HFFc6 (cell line): ENCODE results near the gene PLB1. TPM values are rescaled to one million over a fixed set of nuclear protein-coding genes. Genes with fewer than 3 reads are reported as not detected.

ENCODE experiments used
- DNase-seq: peaks from one replicate; pipeline ENCODE4 v3.0.0-alpha.2; 2018
- H3K27ac Mint-ChIP-seq: 2 replicates; pipeline ENCODE4 v1.8.0; 2020; ENCODE audit warnings: mild to moderate bottlenecking, mixed read lengths
- H3K27me3 Mint-ChIP-seq: 2 replicates; pipeline ENCODE4 v1.8.0; 2021; ENCODE audit warnings: mild to moderate bottlenecking, moderate library complexity, mixed read lengths; ENCODE audit not compliant: insufficient read depth
- H3K36me3 Mint-ChIP-seq: 2 replicates; pipeline ENCODE4 v1.8.0; 2021; ENCODE audit warnings: low read depth, mixed read lengths
- H3K4me1 Mint-ChIP-seq: 2 replicates; pipeline ENCODE4 v1.8.0; 2020; ENCODE audit warnings: low read depth, mixed read lengths
- H3K4me3 Mint-ChIP-seq: 2 replicates; pipeline ENCODE4 v1.8.0; 2020; ENCODE audit warnings: mild to moderate bottlenecking, moderate library complexity, mixed read lengths
- H3K9me3 Mint-ChIP-seq: 2 replicates; pipeline ENCODE4 v1.8.0; 2020; ENCODE audit warnings: mild to moderate bottlenecking, mixed read lengths
- total RNA-seq, 6 experiments: library from RNA; stranded (reverse); fragmentation: NEBNext Ultra II Directional; extraction: Animal tissue kit (Norgen Biotek cat#: 25700); gene quantifications; 2 replicates in 1 of 6; 3 replicates in 5 of 6; pipeline ENCODE4 v1.2.3, GENCODE V29; 2021
- TF ChIP-seq, protein P1 (sequence below): fragments of 200-600 bp; sonication (generic); IDR thresholded peaks from 2 replicates; pipeline ENCODE4 v1.5.0; 2021; ENCODE audit warnings: antibody characterized with exemption, mild to moderate bottlenecking

Gene PLB1
- total RNA-seq, 6 experiments from 2014 or later: 0.36 to 0.95 (median 0.62) TPM

DNA sequence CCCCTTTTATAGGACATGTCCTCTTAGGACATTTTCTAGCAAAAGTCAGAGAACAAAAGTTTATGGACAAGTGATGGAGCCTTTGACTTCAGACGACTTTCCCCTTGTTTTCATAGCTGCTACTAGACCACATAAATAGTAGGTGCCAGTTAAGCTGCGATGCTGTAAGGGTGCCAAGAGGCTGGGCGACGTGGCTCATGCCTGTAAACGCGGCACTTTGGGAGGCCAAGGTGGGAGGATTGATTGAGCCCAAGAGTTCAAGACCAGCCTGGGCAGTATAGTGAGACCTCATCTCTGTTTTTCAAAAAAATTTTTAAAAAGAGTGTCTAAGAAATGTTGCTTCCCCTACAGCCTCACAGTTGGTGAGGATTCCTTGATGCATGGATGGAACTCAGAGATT, 2.2 kb upstream of the PLB1 start:
- no peak overlapping the region for H3K27ac Mint-ChIP-seq
- DNase-seq: no peak
- H3K4me1 Mint-ChIP-seq: no peaks in the 10 kb centered on the region
- no peaks in the 10 kb centered on the region for H3K9me3 Mint-ChIP-seq
- TF ChIP-seq, protein P1, sequence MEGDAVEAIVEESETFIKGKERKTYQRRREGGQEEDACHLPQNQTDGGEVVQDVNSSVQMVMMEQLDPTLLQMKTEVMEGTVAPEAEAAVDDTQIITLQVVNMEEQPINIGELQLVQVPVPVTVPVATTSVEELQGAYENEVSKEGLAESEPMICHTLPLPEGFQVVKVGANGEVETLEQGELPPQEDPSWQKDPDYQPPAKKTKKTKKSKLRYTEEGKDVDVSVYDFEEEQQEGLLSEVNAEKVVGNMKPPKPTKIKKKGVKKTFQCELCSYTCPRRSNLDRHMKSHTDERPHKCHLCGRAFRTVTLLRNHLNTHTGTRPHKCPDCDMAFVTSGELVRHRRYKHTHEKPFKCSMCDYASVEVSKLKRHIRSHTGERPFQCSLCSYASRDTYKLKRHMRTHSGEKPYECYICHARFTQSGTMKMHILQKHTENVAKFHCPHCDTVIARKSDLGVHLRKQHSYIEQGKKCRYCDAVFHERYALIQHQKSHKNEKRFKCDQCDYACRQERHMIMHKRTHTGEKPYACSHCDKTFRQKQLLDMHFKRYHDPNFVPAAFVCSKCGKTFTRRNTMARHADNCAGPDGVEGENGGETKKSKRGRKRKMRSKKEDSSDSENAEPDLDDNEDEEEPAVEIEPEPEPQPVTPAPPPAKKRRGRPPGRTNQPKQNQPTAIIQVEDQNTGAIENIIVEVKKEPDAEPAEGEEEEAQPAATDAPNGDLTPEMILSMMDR: no peak
- peaks cover 48% of the 10 kb centered on the region for H3K27me3 Mint-ChIP-seq
- no peaks in the 10 kb centered on the region for H3K36me3 Mint-ChIP-seq
- no peak overlapping the region for H3K4me3 Mint-ChIP-seq

DNA sequence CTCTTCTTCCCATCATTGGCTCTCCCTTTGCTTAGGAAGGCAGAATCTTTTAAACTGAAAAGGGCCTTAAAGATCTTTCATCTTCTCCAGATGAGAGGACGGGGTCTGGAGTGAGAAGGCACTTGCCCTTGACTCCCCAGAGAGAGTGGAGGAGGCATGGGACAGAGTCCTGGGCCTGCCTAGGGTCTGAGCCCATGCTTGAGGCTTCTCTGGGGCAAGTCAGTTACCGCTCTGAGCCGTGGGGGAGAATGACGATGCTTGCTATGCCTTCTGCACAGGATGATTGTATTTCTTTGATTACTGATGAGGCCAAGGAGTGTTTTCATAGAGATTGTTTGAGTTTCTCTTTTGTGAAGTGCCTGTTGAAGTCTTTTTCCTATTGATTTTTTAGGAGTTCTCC, 921 bp downstream of the PLB1 start:
- Mint-ChIP-seq H3K4me1 (no peaks in the 10 kb centered on the region), H3K36me3 (no peaks in the 10 kb centered on the region), H3K4me3 (no peak overlapping the region)

DNA sequence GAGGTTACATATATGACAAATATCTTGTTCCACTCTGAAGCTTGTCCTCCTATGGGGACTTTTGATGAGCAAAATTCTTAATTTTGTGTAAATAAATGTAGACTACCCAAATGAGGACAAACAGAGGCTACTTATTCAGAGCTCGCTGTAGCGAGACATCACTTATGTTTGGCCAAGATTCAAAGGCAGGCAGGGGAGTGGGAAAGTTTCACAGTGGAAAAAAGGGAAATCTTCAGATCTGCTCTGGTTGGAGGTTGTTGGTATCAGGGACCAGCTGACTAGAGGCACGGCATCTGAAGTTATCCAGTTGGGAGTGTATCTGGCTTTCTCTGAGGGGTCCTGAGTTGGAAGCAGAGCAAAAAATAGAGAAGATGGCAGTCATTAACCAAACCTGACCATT, 1.3 kb downstream of the PLB1 start:
- H3K27me3 Mint-ChIP-seq: peaks cover 49% of the 10 kb centered on the region
- TF ChIP-seq, protein P1: no peak
- no peak for DNase-seq
- H3K36me3 Mint-ChIP-seq: no peaks in the 10 kb centered on the region
- H3K27ac Mint-ChIP-seq: no peak overlapping the region
- no peaks in the 10 kb centered on the region for H3K9me3 Mint-ChIP-seq
- H3K4me1 Mint-ChIP-seq: no peaks in the 10 kb centered on the region
- H3K4me3 Mint-ChIP-seq: no peak overlapping the region

More for the DNA sequence above, 921 bp downstream of the PLB1 start:
- H3K27me3 Mint-ChIP-seq: peaks cover 49% of the 10 kb centered on the region
- H3K9me3 Mint-ChIP-seq: no peaks in the 10 kb centered on the region
- TF ChIP-seq, protein P1: no peak
- no peak for DNase-seq
- H3K27ac Mint-ChIP-seq: no peak overlapping the region

DNA sequence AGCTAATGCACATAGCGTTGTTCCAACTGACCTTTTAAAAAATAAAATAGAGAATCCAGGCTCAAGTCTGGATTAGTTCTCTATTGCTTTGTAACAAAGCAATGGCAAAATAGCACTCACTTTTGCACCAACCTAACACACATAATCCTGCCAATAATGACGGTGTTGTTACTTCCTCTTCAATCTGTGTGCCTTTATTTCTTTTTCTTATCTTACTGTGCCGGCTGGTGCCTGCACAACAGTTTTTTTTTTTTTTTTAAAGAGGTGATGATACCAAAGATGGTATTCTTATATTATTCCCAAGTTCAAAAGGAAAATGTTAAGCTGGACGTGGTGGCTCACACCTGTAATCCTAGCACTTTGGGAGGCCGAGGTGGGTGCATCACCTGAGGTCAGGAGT, 3.4 kb downstream of the PLB1 start:
- Mint-ChIP-seq H3K9me3 (no peaks in the 10 kb centered on the region), H3K4me3 (no peak overlapping the region), H3K27ac (no peak overlapping the region), H3K27me3 (peaks cover 48% of the 10 kb centered on the region), H3K36me3 (no peaks in the 10 kb centered on the region), H3K4me1 (no peaks in the 10 kb centered on the region)
- TF ChIP-seq, protein P1: no peak
- DNase-seq: no peak

DNA sequence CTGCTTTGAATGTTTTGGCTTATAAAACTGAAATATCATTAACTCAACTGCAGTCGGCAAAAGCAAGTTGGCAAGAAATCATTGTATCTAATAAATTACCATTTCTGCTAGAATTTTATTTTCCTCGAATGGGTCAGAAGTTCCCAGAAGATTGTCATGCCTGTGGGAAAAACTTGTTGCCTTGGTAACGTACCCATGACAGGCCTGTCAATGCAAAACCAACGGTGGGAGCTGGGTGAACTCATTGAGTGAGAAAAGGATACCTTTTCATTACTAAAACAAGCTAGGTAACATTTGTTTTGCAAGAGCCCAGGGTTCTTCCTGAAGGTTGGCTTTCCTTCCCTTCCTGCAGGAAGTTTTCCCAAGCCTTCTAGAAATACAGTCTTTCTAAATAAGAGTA, 9.5 kb downstream of the PLB1 start:
- Mint-ChIP-seq H3K9me3 (no peaks in the 10 kb centered on the region), H3K36me3 (no peaks in the 10 kb centered on the region), H3K4me3 (no peak overlapping the region), H3K4me1 (no peaks in the 10 kb centered on the region), H3K27ac (no peak overlapping the region), H3K27me3 (peaks cover 36% of the 10 kb centered on the region)
- DNase-seq: no peak
- TF ChIP-seq, protein P1: no peak
